ENCODE measurements around the gene MAGEB4. TPM values are rescaled to one million over a fixed set of nuclear protein-coding genes. Genes with fewer than 3 reads are reported as not detected.

The MAGEB4 gene
- total RNA-seq, 1 experiment from 2014 or later: not detected

DNA sequence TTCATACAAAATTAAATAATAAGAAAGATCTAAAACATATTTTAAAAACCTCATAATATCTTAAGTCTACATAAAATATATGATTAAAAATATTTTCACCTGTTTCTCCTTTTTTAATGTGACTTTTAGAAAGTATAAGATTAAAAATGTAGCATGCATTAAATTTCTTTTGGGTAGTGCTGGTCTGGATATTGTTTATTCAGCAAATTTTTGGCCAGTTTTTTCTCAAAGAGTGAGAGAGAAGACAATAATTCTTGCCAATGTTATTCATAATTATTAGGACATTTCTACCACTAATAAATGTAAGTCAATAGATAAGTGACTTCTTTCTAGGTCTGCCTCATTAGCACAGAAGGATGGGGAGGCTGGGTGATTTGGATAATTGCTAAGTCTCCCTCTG, 19.2 kb downstream of the MAGEB4 start:
- ATAC-seq (no peak), DNase-seq (no peak)
- intact Hi-C loops (cut with micrococcal nuclease): no loop called here
- TF ChIP-seq, protein P1, sequence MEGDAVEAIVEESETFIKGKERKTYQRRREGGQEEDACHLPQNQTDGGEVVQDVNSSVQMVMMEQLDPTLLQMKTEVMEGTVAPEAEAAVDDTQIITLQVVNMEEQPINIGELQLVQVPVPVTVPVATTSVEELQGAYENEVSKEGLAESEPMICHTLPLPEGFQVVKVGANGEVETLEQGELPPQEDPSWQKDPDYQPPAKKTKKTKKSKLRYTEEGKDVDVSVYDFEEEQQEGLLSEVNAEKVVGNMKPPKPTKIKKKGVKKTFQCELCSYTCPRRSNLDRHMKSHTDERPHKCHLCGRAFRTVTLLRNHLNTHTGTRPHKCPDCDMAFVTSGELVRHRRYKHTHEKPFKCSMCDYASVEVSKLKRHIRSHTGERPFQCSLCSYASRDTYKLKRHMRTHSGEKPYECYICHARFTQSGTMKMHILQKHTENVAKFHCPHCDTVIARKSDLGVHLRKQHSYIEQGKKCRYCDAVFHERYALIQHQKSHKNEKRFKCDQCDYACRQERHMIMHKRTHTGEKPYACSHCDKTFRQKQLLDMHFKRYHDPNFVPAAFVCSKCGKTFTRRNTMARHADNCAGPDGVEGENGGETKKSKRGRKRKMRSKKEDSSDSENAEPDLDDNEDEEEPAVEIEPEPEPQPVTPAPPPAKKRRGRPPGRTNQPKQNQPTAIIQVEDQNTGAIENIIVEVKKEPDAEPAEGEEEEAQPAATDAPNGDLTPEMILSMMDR (conservative IDR thresholded peaks at IDR 0.05; ENCODE audit: low read depth, low read length): no peak
- H3K4me3 ChIP-seq (ENCODE audit: low read length): no peak overlapping the region
- H3K9me2 ChIP-seq (replicated peaks; ENCODE audit: low read length): no peaks in the 10 kb centered on the region
- H3K79me2 ChIP-seq (ENCODE audit: low read length): no peaks in the 10 kb centered on the region
- H3K4me2 ChIP-seq (ENCODE audit: low read length): no peak overlapping the region
- peaks cover 8% of the 10 kb centered on the region; the same call in 1 of the 2 replicates for H3K27me3 ChIP-seq (ENCODE audit: low read length)
- no peak overlapping the region for H2AFZ ChIP-seq (ENCODE audit: low read length)
- no peaks in the 10 kb centered on the region for H3K9me3 ChIP-seq (ENCODE audit: low read length)
- no TSS peak for BruUV-seq (replicated peaks)
- ChIA-PET CTCF (no interaction called here), POLR2A (ENCODE audit: unreplicated experiment) (no interaction called here)
- H3K27ac ChIP-seq (ENCODE audit: low read length): no peak overlapping the region
- H4K20me1 ChIP-seq (ENCODE audit: low read length): no peaks in the 10 kb centered on the region
- H3F3A ChIP-seq (ENCODE audit: low read length, unreplicated experiment): no peaks in the 10 kb centered on the region
- no peak overlapping the region for H3K9ac ChIP-seq (ENCODE audit: low read length)
- no peaks in the 10 kb centered on the region for H3K4me1 ChIP-seq (ENCODE audit: insufficient read depth, low read length)
- no peaks in the 10 kb centered on the region for H3K36me3 ChIP-seq (ENCODE audit: low read depth, low read length)

DNA sequence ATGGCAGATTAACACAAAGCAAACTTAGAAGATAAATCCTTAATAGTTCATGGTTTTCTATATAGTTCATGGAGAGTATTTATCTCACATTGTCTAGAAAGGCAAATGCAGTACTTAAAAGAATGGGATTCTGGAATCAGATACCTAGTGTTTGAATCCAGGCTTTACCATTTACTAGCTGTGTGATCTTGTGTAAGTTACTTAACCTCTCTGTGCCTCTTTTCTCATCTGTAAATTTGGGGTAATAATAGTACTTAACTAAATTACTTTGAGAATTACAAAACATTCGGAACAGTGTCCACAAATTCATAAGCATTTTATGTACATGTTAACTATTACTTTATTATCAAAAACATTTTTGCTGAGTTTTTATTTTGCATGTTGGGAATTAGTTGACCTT, 21.0 kb downstream of the MAGEB4 start:
- no peaks in the 10 kb centered on the region for H3F3A ChIP-seq (ENCODE audit: low read length, unreplicated experiment)
- no peak overlapping the region for H3K27ac ChIP-seq (ENCODE audit: low read length)
- H3K9ac ChIP-seq (ENCODE audit: low read length): no peak overlapping the region
- intact Hi-C loops (cut with micrococcal nuclease): no loop called here
- no peaks in the 10 kb centered on the region for H3K36me3 ChIP-seq (ENCODE audit: low read depth, low read length)
- ChIA-PET CTCF (no interaction called here), POLR2A (ENCODE audit: unreplicated experiment) (no interaction called here)
- H3K4me2 ChIP-seq (ENCODE audit: low read length): no peak overlapping the region
- no peak overlapping the region for H3K4me3 ChIP-seq (ENCODE audit: low read length)
- no peaks in the 10 kb centered on the region for H3K9me2 ChIP-seq (replicated peaks; ENCODE audit: low read length)
- no peak for TF ChIP-seq EZH2 (IDR thresholded peaks at IDR 0.05; ENCODE audit: low read length, unreplicated experiment)
- TF ChIP-seq, protein P1 (conservative IDR thresholded peaks at IDR 0.05; ENCODE audit: low read depth, low read length): no peak
- no peak for TF ChIP-seq EZH2phosphoT487 (IDR thresholded peaks at IDR 0.05; ENCODE audit: borderline replicate concordance, low read length)
- H3K27me3 ChIP-seq (ENCODE audit: low read length): peaks cover 8% of the 10 kb centered on the region; the same call in 1 of the 2 replicates
- no TSS peak for BruUV-seq (replicated peaks)
- no peak overlapping the region for H2AFZ ChIP-seq (ENCODE audit: low read length)
- no peaks in the 10 kb centered on the region for H3K4me1 ChIP-seq (ENCODE audit: insufficient read depth, low read length)
- H3K79me2 ChIP-seq (ENCODE audit: low read length): no peaks in the 10 kb centered on the region
- DNase-seq (no peak), ATAC-seq (no peak)
- H4K20me1 ChIP-seq (ENCODE audit: low read length): no peaks in the 10 kb centered on the region
- H3K9me3 ChIP-seq (ENCODE audit: low read length): no peaks in the 10 kb centered on the region

DNA sequence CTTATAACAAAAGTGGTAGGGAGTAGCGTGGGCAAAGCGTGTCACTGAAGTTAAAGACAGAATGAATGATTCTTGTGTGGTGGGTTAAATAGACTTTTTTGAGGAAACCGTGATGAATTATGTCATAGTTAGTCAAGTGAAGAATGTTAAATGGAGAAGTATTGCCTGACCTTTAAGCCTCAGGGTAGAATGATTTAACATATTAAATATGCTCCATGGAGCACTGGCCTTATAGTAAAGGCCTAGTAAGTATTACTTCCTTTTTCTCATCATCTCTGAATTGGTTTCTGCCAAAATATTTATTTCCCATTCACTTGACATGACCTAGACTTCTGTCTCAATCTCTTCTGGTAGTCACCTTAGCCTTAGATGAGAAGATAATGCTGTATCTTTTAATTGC, 28.8 kb downstream of the MAGEB4 start:
- H4K20me1 ChIP-seq (ENCODE audit: low read length): no peaks in the 10 kb centered on the region
- H3K9me3 ChIP-seq (ENCODE audit: low read length): no peaks in the 10 kb centered on the region
- DNase-seq (no peak), ATAC-seq (no peak)
- no TSS peak for BruUV-seq (replicated peaks)
- H3K9ac ChIP-seq (ENCODE audit: low read length): no peak overlapping the region
- TF ChIP-seq EZH2phosphoT487 (IDR thresholded peaks at IDR 0.05; ENCODE audit: borderline replicate concordance, low read length): no peak
- TF ChIP-seq EZH2 (IDR thresholded peaks at IDR 0.05; ENCODE audit: low read length, unreplicated experiment): no peak
- TF ChIP-seq, protein P1 (conservative IDR thresholded peaks at IDR 0.05; ENCODE audit: low read depth, low read length): no peak
- no peak overlapping the region for H2AFZ ChIP-seq (ENCODE audit: low read length)
- no peaks in the 10 kb centered on the region for H3K36me3 ChIP-seq (ENCODE audit: low read depth, low read length)
- ChIA-PET CTCF (no interaction called here), POLR2A (ENCODE audit: unreplicated experiment) (no interaction called here)
- no peak overlapping the region for H3K4me2 ChIP-seq (ENCODE audit: low read length)
- H3K27ac ChIP-seq (ENCODE audit: low read length): no peak overlapping the region
- no peaks in the 10 kb centered on the region for H3K27me3 ChIP-seq (ENCODE audit: low read length)
- no peak overlapping the region for H3K4me3 ChIP-seq (ENCODE audit: low read length)
- intact Hi-C loops (cut with micrococcal nuclease): no loop called here
- no peaks in the 10 kb centered on the region for H3K9me2 ChIP-seq (replicated peaks; ENCODE audit: low read length)
- H3K4me1 ChIP-seq (ENCODE audit: insufficient read depth, low read length): no peaks in the 10 kb centered on the region
- no peaks in the 10 kb centered on the region for H3K79me2 ChIP-seq (ENCODE audit: low read length)
- no peaks in the 10 kb centered on the region for H3F3A ChIP-seq (ENCODE audit: low read length, unreplicated experiment)
